OCI-LY3 (cell line): ENCODE data around the gene ARMH3.

ENCODE experiments used
- H2AFZ ChIP-seq: fragments of 200-600, 300-600 bp; shearing (Covaris generic); 2 replicates; pipeline ENCODE4 v1.6.0; 2014; ENCODE audit warnings: antibody characterized with exemption, low read depth, low read length
- H3K27ac ChIP-seq: fragments of 200-600, 300-600 bp; sonication (generic); 2 replicates; pipeline ENCODE4 v1.5.1; 2014; ENCODE audit warnings: mild to moderate bottlenecking, low read length, moderate library complexity, mixed read lengths
- H3K27me3 ChIP-seq: fragments of 200-600, 300-600 bp; sonication (generic); 2 replicates; pipeline ENCODE4 v1.6.1; 2014; ENCODE audit warnings: low read depth, low read length, mixed read lengths
- H3K36me3 ChIP-seq: fragments of 200-600, 300-600 bp; sonication (generic); replicated peaks from 2 replicates; pipeline ENCODE3; 2014; ENCODE audit warnings: low read depth, low read length, mixed read lengths
- H3K4me1 ChIP-seq: fragments of 300-600, 200-600 bp; sonication (generic); 2 replicates; pipeline ENCODE4 v1.6.1; 2014; ENCODE audit warnings: low read length, mixed read lengths
- H3K4me2 ChIP-seq: fragments of 200-600, 300-600 bp; sonication (generic); 2 replicates; pipeline ENCODE4 v1.6.1; 2014; ENCODE audit warnings: low read length, mixed read lengths
- H3K4me3 ChIP-seq: fragments of 300-600, 200-600 bp; sonication (generic); 2 replicates; pipeline ENCODE4 v1.5.1; 2014; ENCODE audit warnings: antibody characterized with exemption, mild to moderate bottlenecking, low read length, moderate library complexity
- H3K79me2 ChIP-seq: fragments of 300-600, 200-600 bp; shearing (Covaris generic); 2 replicates; pipeline ENCODE4 v1.6.1; 2014; ENCODE audit warnings: mild to moderate bottlenecking, low read length, mixed read lengths
- H3K9ac ChIP-seq: fragments of 300-600, 200-600 bp; shearing (Covaris generic); 2 replicates; pipeline ENCODE4 v1.6.0; 2014; ENCODE audit warnings: mild to moderate bottlenecking, low read length, moderate library complexity
- H3K9me3 ChIP-seq: fragments of 200-600, 300-600 bp; shearing (Covaris generic); 2 replicates; pipeline ENCODE4 v1.6.1; 2014; ENCODE audit warnings: low read length, mixed read lengths; ENCODE audit not compliant: insufficient read depth
- H4K20me1 ChIP-seq: fragments of 200-600, 300-600 bp; sonication (generic); 2 replicates; pipeline ENCODE4 v1.6.1; 2016; ENCODE audit warnings: low read length, mixed read lengths; ENCODE audit not compliant: insufficient read depth
- EZH2phosphoT487 ChIP-seq: fragments of 200-600 bp; shearing (Covaris generic); IDR thresholded peaks from 2 replicates; pipeline ENCODE4 v1.6.1; 2018; ENCODE audit warnings: antibody characterized with exemption, mixed run types, low read depth
- TF ChIP-seq, protein P1 (sequence below): fragments of 200-600, 300-600 bp; sonication (generic); IDR thresholded peaks from 2 replicates; pipeline ENCODE4 v1.5.1; 2014; ENCODE audit warnings: antibody characterized with exemption, low read length, low read depth

The ARMH3 gene

DNA sequence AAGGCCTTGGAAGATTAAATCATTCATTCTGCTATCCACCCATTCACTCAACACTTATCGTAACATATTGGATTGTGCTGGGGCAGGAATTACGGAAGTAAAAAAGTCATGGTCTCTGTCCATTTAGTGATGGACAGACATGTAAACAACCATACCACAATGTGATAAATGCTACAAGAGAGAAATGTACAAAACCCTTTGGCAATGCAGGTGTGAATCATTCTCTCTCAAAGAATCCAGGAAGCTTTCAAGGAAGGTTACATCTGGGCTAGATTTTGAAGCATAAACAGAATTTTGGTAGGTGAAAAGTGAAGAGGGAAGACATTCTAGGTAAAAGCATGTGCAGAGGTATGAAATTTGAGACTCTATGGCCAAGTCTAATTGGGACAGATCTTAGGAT lies 150.7 kb downstream of the ARMH3 start:
- Histone ChIP-seq H3K36me3 (no peaks in the 10 kb centered on the region), H2AFZ (no peak overlapping the region), H3K9ac (no peak overlapping the region), H4K20me1 (no peaks in the 10 kb centered on the region), H3K4me2 (no peak overlapping the region), H3K79me2 (no peaks in the 10 kb centered on the region), H3K9me3 (no peaks in the 10 kb centered on the region), H3K27me3 (no peaks in the 10 kb centered on the region), H3K4me3 (no peak overlapping the region), H3K4me1 (peaks cover 40% of the 10 kb centered on the region), H3K27ac (no peak overlapping the region)
- no peak for TF ChIP-seq EZH2phosphoT487
- TF ChIP-seq, protein P1, sequence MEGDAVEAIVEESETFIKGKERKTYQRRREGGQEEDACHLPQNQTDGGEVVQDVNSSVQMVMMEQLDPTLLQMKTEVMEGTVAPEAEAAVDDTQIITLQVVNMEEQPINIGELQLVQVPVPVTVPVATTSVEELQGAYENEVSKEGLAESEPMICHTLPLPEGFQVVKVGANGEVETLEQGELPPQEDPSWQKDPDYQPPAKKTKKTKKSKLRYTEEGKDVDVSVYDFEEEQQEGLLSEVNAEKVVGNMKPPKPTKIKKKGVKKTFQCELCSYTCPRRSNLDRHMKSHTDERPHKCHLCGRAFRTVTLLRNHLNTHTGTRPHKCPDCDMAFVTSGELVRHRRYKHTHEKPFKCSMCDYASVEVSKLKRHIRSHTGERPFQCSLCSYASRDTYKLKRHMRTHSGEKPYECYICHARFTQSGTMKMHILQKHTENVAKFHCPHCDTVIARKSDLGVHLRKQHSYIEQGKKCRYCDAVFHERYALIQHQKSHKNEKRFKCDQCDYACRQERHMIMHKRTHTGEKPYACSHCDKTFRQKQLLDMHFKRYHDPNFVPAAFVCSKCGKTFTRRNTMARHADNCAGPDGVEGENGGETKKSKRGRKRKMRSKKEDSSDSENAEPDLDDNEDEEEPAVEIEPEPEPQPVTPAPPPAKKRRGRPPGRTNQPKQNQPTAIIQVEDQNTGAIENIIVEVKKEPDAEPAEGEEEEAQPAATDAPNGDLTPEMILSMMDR = no peak

DNA sequence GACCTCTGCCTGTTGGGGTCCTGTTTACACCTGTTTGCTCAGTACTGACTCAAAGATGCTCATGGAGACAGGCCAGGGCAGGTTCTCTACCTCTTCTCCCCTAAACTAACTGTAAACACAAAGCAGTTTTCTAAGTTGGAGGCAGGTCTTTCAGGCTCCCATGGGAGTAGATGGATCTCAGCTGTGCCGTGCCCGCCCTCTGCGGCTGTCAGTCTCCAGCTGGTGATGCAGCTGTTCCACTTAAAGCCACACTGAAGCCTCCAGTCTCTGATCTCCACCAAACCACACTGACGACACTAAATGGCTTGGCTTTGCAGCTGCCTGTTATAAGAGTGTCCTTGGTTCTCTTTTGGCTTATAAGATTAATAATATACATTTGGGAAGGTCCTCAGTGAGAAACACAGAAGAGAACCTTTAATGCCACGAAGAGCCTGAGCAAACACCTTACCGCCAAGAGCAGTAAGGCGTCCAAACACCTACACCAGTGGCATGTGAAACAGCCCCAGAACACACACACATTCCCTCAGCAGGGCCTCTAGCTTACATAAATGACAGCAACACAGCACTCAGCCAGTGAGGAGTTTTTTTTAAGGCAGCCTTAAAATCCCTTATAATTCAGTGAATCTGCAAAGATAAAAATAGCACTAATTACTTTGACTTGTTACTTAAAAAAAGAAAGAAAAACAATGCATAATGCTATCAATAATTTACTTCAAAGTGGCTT lies 152.0 kb downstream of the ARMH3 start:
- Histone ChIP-seq H3K79me2 (no peaks in the 10 kb centered on the region), H3K27me3 (no peaks in the 10 kb centered on the region), H3K4me1 (peaks cover 40% of the 10 kb centered on the region), H3K36me3 (no peaks in the 10 kb centered on the region), H4K20me1 (no peaks in the 10 kb centered on the region), H3K27ac (peak overlapping the region; percentile 94), H3K4me2 (peak overlapping the region; percentile 54), H3K4me3 (no peak overlapping the region), H3K9me3 (no peaks in the 10 kb centered on the region), H3K9ac (peak overlapping the region; percentile 7; the same call in 1 of the 2 replicates), H2AFZ (no peak overlapping the region)
- TF ChIP-seq, protein P1 = no peak
- no peak for TF ChIP-seq EZH2phosphoT487

- Histone ChIP-seq H3K9me3 (no peaks in the 10 kb centered on the region), H3K9ac (peak overlapping the region; percentile 45), H2AFZ (no peak overlapping the region), H3K4me1 (peaks cover 40% of the 10 kb centered on the region), H3K4me2 (peak overlapping the region; percentile 54), H3K36me3 (no peaks in the 10 kb centered on the region), H3K27ac (peak overlapping the region; percentile 94), H3K4me3 (peak overlapping the region; percentile 14; the same call in 1 of the 2 replicates), H3K79me2 (no peaks in the 10 kb centered on the region), H4K20me1 (no peaks in the 10 kb centered on the region), H3K27me3 (no peaks in the 10 kb centered on the region)
- TF ChIP-seq, protein P1 = no peak
Measured at GRCh38 chr10:101902820-101903145, 153.2 kb downstream of the ARMH3 start.

DNA sequence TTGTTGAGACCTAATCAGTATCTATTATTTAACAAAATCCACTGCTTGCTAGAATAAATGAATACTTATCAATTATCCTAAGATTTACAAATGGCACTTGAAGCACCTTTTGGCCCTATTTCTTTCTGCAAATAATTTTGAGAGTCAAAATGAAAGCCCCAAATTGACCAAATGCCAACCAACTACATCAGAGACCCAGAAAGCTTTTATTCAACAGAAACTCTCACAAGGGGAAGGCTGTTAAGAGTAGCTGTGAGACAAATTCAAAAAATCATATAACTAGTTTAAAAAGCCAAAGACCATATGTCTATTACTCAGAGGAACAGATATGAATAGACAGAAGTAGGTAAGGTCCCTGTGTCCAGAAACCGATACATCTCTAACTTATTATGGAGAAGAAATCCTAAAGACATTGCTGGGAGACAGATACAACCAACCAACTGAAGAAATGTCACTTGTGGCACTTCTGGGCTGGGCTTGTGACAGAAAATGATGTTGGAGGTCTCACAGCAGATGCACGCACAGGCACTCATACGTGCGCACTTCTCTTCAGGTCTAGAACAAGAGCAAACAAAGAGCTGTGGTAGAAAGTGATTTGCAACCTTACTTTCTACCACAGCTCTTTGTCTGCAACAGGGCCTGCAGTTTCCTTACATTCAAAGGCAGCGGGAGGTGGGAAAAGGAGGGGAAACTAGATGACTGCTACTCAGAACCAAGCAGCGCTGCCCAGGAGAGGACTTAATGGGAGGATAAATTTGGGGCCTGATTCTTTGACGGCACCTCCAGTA lies 153.7 kb downstream of the ARMH3 start:
- H2AFZ ChIP-seq = no peak overlapping the region
- H3K9ac ChIP-seq = peak overlapping the region; percentile 45
- H3K27ac ChIP-seq = peak overlapping the region; percentile 94
- TF ChIP-seq, protein P1 = no peak
- TF ChIP-seq EZH2phosphoT487 = no peak
- H3K27me3 ChIP-seq = no peaks in the 10 kb centered on the region
- H3K4me2 ChIP-seq = peak overlapping the region; percentile 54
- H4K20me1 ChIP-seq = no peaks in the 10 kb centered on the region
- no peaks in the 10 kb centered on the region for H3K36me3 ChIP-seq
- H3K4me3 ChIP-seq = peak overlapping the region; percentile 21; the same call in 1 of the 2 replicates
- H3K4me1 ChIP-seq = peaks cover 45% of the 10 kb centered on the region
- no peaks in the 10 kb centered on the region for H3K79me2 ChIP-seq
- no peaks in the 10 kb centered on the region for H3K9me3 ChIP-seq
